Fibroblast of lung (primary cell): ENCODE measurements around the gene COBL. TPM values are rescaled to one million over a fixed set of nuclear protein-coding genes. Genes with fewer than 3 reads are reported as not detected.

Source experiments
- DNase-seq, 2 donors: peaks; one replicate each; pipeline versions ENCODE4 v3.0.0 to v3.0.0-alpha.2; 2010; ENCODE audit warnings: low read depth in 2 of 2
- H2AFZ ChIP-seq: 2 replicates; pipeline ENCODE4 v1.5.1; 2012; ENCODE audit warnings: low read length, control low read depth, inconsistent platforms
- H3K27ac ChIP-seq: 2 replicates; pipeline ENCODE4 v1.5.1; 2011; ENCODE audit warnings: low read length, control low read depth; ENCODE audit not compliant: insufficient read depth
- H3K27me3 ChIP-seq: 2 replicates; pipeline ENCODE4 v1.5.1; 2011; ENCODE audit warnings: mild to moderate bottlenecking, low read length; ENCODE audit not compliant: control insufficient read depth, insufficient read depth
- H3K36me3 ChIP-seq: 2 replicates; pipeline ENCODE4 v1.5.1; 2011; ENCODE audit warnings: low read length; ENCODE audit not compliant: control insufficient read depth, insufficient read depth
- H3K4me1 ChIP-seq: 2 replicates; pipeline ENCODE4 v1.5.1; 2011; ENCODE audit warnings: low read length; ENCODE audit not compliant: control insufficient read depth, insufficient read depth; ENCODE audit errors: extremely low read depth
- H3K4me2 ChIP-seq: 2 replicates; pipeline ENCODE4 v1.5.1; 2011; ENCODE audit warnings: low read length, control low read depth; ENCODE audit not compliant: insufficient read depth; ENCODE audit errors: extremely low read depth
- H3K4me3 ChIP-seq, 4 experiments: fragments of 200-600 bp in 1 of 4; sonication (generic) in 1 of 4; replicated peaks in 1 of 4; 2 replicates each; pipeline ENCODE4 v1.5.1; 2011 to 2016; ENCODE audit warnings: low read length in 4 of 4, low read depth in 3 of 4, mild to moderate bottlenecking in 3 of 4, control low read depth in 2 of 4, inconsistent platforms in 1 of 4, mixed read lengths in 1 of 4; ENCODE audit not compliant: insufficient read depth in 1 of 4; ENCODE audit errors: control extremely low read depth in 1 of 4
- H3K79me2 ChIP-seq: 2 replicates; pipeline ENCODE4 v1.5.1; 2012; ENCODE audit warnings: mild to moderate bottlenecking, low read length, inconsistent platforms; ENCODE audit not compliant: control insufficient read depth, insufficient read depth
- H3K9ac ChIP-seq: 2 replicates; pipeline ENCODE4 v1.5.1; 2011; ENCODE audit warnings: mild to moderate bottlenecking, low read length, control low read depth; ENCODE audit not compliant: insufficient read depth
- H3K9me3 ChIP-seq: 2 replicates; pipeline ENCODE4 v1.5.1; 2012; ENCODE audit warnings: low read depth, low read length; ENCODE audit not compliant: control insufficient read depth, insufficient read depth
- H4K20me1 ChIP-seq: 2 replicates; pipeline ENCODE4 v1.5.1; 2011; ENCODE audit warnings: low read length; ENCODE audit not compliant: control insufficient read depth, insufficient read depth; ENCODE audit errors: extremely low read depth
- CTCF ChIP-seq, 2 donors: IDR thresholded peaks in 1 of 2; conservative IDR thresholded peaks in 1 of 2; 1 replicate in 1 of 2; 2 replicates in 1 of 2; pipeline ENCODE4 v1.5.1; 2011 to 2012; ENCODE audit warnings: low read length in 2 of 2, control low read depth in 1 of 2, inconsistent platforms in 1 of 2, low read depth in 1 of 2, mild to moderate bottlenecking in 1 of 2
- EZH2 ChIP-seq: IDR thresholded peaks from 2 replicates; pipeline ENCODE4 v1.5.1; 2012; ENCODE audit warnings: low read length, control low read depth, mild to moderate bottlenecking; ENCODE audit errors: missing control alignments
- polyA plus RNA-seq, 2 donors: library from polyadenylated mRNA; depleted of rRNA in 1 of 2; stranded (reverse) in 1 of 2; unstranded in 1 of 2; fragments of >200 nt; gene quantifications; 2 replicates each; pipeline ENCODE4 v1.2.1, GENCODE V29; 2011 to 2012; ENCODE audit warnings: missing spikeins in 1 of 2
- total RNA-seq: library from RNA; depleted of rRNA; stranded (reverse); fragments of >200 nt; gene quantifications from 2 replicates; pipeline ENCODE4 v1.2.1, GENCODE V29; 2014

COBL gene
- total and polyA plus RNA-seq, 2 donors (not counting 1 experiment from before 2014, with no cell fraction given): 0.10 to 0.33 TPM

- Histone ChIP-seq H3K4me3 (peak overlapping the region in 3 of 4 experiments; percentile 0 to 47 (median 46)), H3K79me2 (no peaks in the 10 kb centered on the region), H3K4me1 (no peaks in the 10 kb centered on the region), H3K4me2 (peak overlapping the region; percentile 55), H3K9me3 (no peaks in the 10 kb centered on the region), H3K27ac (no peak overlapping the region), H3K36me3 (no peaks in the 10 kb centered on the region), H3K9ac (no peak overlapping the region), H4K20me1 (no peaks in the 10 kb centered on the region), H3K27me3 (peaks cover 12% of the 10 kb centered on the region), H2AFZ (no peak overlapping the region)
- no peak for TF ChIP-seq CTCF (conservative IDR thresholded peaks at IDR 0.05 in 1 of 2, IDR thresholded peaks at IDR 0.05 in 1 of 2; ENCODE audit: low read depth in 1 of 2, low read length in 2 of 2)
- TF ChIP-seq EZH2: no peak
- peak in 1 of 2 donors; percentile 39 for DNase-seq
Observed at GRCh38 chr7:51315393-51316261, 982 bp downstream of the COBL start.

DNA sequence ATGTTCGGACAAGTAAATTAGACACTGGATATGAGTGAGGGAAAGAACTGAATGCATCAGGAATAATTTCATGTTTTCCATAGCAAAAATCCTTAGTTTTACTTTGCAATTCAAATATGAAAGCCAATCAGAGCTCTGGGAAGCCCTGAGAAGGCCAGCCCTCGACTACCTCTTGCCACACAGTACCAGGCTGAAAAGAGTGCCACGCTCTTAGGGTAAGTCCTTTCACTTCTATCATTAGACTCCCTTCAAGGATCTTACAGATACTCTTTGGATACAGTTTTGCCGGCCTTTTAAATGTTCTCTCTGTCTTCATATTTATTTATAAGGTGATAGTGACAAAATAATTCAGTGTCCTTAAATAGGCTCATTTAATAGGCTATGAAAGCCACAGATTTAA, 1.9 kb downstream of the COBL start:
- H3K9ac ChIP-seq: no peak overlapping the region
- TF ChIP-seq CTCF (conservative IDR thresholded peaks at IDR 0.05 in 1 of 2, IDR thresholded peaks at IDR 0.05 in 1 of 2; ENCODE audit: low read depth in 1 of 2, low read length in 2 of 2): no peak
- no peak for TF ChIP-seq EZH2
- no peak overlapping the region for H3K27ac ChIP-seq

DNA sequence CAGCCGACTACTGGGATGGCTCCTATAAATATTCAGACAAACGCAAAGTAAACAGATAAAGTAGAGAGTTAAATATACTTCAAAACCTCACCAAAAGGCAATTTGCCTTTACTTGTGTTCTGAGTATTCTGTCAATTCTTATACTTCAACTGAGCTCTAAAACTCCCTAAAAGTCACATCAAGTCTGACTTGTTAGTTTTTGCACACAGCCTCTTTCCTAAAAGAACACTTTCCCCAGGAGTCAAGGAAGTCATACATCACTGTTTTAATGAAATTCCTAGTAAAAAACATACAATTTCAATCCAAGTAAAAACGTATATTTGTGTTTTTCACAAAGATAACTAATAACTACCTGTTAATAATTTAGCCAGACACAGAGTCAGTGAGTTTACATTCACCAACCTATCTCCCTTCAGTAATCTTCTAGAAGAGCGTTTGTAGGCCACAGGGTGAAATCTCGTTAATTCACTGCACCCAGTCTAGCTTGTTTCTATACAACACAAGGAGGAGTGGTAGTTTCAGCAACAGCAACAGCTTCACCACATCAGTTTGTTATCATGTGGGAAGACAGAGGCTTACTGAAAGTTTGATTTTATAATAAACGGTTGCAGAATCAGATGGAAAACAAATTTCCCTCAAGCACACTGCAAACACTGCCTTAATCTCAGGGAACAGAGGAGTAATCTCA, 2.7 kb downstream of the COBL start:
- H3K27me3 ChIP-seq: peaks cover 12% of the 10 kb centered on the region
- TF ChIP-seq EZH2: no peak
- TF ChIP-seq CTCF (conservative IDR thresholded peaks at IDR 0.05 in 1 of 2, IDR thresholded peaks at IDR 0.05 in 1 of 2; ENCODE audit: low read depth in 1 of 2, low read length in 2 of 2): no peak
- no peak overlapping the region for H3K4me3 ChIP-seq
- peaks cover 2% of the 10 kb centered on the region for H4K20me1 ChIP-seq
- H3K9ac ChIP-seq: no peak overlapping the region
- H3K9me3 ChIP-seq: no peaks in the 10 kb centered on the region
- no peaks in the 10 kb centered on the region for H3K36me3 ChIP-seq
- no peak overlapping the region for H3K27ac ChIP-seq
- no peaks in the 10 kb centered on the region for H3K4me1 ChIP-seq
- H2AFZ ChIP-seq: no peak overlapping the region
- H3K79me2 ChIP-seq: no peaks in the 10 kb centered on the region
- no peak for DNase-seq
- H3K4me2 ChIP-seq: no peak overlapping the region

More for the DNA sequence above, 1.9 kb downstream of the COBL start:
- H3K36me3 ChIP-seq: no peaks in the 10 kb centered on the region
- H3K79me2 ChIP-seq: no peaks in the 10 kb centered on the region
- no peak overlapping the region for H3K4me2 ChIP-seq
- H2AFZ ChIP-seq: no peak overlapping the region
- no peak for DNase-seq
- H4K20me1 ChIP-seq: no peaks in the 10 kb centered on the region
- no peaks in the 10 kb centered on the region for H3K9me3 ChIP-seq
- H3K27me3 ChIP-seq: peaks cover 12% of the 10 kb centered on the region
- no peaks in the 10 kb centered on the region for H3K4me1 ChIP-seq
- H3K4me3 ChIP-seq: no peak overlapping the region
